HCT116 (cell line): Measurements from ENCODE around the gene LCE2A.
A peak's percentile ranks its signal among the peaks of the same experiment; 100 is the strongest.

ENCODE experiments used
- EZH2 ChIP-seq: fragments of 200-600 bp; sonication (generic); IDR thresholded peaks from 2 replicates; pipeline ENCODE4 v1.6.1; 2017; ENCODE audit warnings: antibody characterized with exemption, mixed run types
- EZH2phosphoT487 ChIP-seq: fragments of 200-600 bp; IDR thresholded peaks from 2 replicates; pipeline ENCODE4 v1.6.1; 2018; ENCODE audit warnings: antibody characterized with exemption, borderline replicate concordance
- SIN3A ChIP-seq: IDR thresholded peaks from 2 replicates; pipeline ENCODE4 v1.6.1; 2012; ENCODE audit warnings: low read depth
- SRF ChIP-seq: IDR thresholded peaks from 2 replicates; pipeline ENCODE4 v1.6.1; 2012; ENCODE audit warnings: low read depth
- YY1 ChIP-seq: IDR thresholded peaks from 2 replicates; pipeline ENCODE4 v1.6.1; 2011; ENCODE audit warnings: low read length, low read depth, moderate library complexity, mild to moderate bottlenecking; ENCODE audit not compliant: insufficient replicate concordance; ENCODE audit errors: extremely low read depth
- ZFX ChIP-seq: fragments of 450-650 bp; IDR thresholded peaks from 2 replicates; pipeline ENCODE4 v1.6.1; 2017
- ZNF274 ChIP-seq: fragments of 200-500 bp; sonication (Bioruptor generic); IDR thresholded peaks from 2 replicates; pipeline ENCODE4 v1.6.1; 2014; ENCODE audit warnings: mild to moderate bottlenecking, low read depth, low read length, inconsistent platforms
- TF ChIP-seq, protein P1 (sequence below), 3 experiments: fragments of 200-600 bp in 1 of 3; sonication (generic) in 1 of 3; IDR thresholded peaks in 2 of 3; conservative IDR thresholded peaks in 1 of 3; 2 replicates each; pipeline ENCODE4 v1.5.1; 2012 to 2017; ENCODE audit warnings: low read depth in 2 of 3, low read length in 2 of 3, antibody characterized with exemption in 1 of 3, borderline replicate concordance in 1 of 3, control low read depth in 1 of 3, mild to moderate bottlenecking in 1 of 3, mixed read lengths in 1 of 3, mixed run types in 1 of 3, moderate library complexity in 1 of 3; ENCODE audit not compliant: insufficient read depth in 1 of 3

DNA sequence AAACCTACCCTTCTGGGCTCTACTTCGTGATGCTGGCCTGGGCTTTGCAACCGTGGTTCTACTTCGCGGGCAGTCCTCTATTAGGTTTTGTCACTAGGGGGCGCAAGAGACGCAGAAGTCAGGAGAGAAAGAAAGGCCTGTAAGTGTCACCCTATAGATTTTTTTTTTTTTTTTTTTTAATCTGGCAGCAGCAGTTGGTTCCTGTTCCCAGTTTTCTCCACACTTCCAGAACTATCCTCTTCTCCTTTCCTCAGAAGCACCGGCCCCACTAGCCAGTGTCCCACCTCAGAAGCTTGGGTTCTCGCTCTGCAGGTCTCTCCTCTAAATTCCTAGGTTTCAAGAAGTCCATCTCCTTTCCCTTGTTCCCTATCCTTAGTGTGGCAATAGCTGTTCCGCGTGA, 44.0 kb upstream of the LCE2A start:
- TF ChIP-seq, protein P1, sequence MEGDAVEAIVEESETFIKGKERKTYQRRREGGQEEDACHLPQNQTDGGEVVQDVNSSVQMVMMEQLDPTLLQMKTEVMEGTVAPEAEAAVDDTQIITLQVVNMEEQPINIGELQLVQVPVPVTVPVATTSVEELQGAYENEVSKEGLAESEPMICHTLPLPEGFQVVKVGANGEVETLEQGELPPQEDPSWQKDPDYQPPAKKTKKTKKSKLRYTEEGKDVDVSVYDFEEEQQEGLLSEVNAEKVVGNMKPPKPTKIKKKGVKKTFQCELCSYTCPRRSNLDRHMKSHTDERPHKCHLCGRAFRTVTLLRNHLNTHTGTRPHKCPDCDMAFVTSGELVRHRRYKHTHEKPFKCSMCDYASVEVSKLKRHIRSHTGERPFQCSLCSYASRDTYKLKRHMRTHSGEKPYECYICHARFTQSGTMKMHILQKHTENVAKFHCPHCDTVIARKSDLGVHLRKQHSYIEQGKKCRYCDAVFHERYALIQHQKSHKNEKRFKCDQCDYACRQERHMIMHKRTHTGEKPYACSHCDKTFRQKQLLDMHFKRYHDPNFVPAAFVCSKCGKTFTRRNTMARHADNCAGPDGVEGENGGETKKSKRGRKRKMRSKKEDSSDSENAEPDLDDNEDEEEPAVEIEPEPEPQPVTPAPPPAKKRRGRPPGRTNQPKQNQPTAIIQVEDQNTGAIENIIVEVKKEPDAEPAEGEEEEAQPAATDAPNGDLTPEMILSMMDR (IDR thresholded peaks at IDR 0.05 in 2 of 3, conservative IDR thresholded peaks at IDR 0.05 in 1 of 3; ENCODE audit: borderline replicate concordance in 1 of 3, insufficient read depth in 1 of 3, low read depth in 2 of 3, low read length in 2 of 3), result peak; percentile 59 to 88 (median 81)
- TF ChIP-seq SIN3A, result no peak
- TF ChIP-seq EZH2, result no peak
- no peak for TF ChIP-seq EZH2phosphoT487
- no peak for TF ChIP-seq SRF
- no peak for TF ChIP-seq ZFX
- TF ChIP-seq ZNF274, result no peak
- TF ChIP-seq YY1, result no peak
